NCI-H748 (cell line): Measurements from ENCODE around the gene GPR149.
A peak's percentile ranks its signal among the peaks of the same experiment; 100 is the strongest.

Experiments
- DNase-seq: peaks from one replicate; lab custom pipeline; 2025; ENCODE audit not compliant: unreplicated experiment; lab: John Stamatoyannopoulos, UW

The GPR149 gene

DNA sequence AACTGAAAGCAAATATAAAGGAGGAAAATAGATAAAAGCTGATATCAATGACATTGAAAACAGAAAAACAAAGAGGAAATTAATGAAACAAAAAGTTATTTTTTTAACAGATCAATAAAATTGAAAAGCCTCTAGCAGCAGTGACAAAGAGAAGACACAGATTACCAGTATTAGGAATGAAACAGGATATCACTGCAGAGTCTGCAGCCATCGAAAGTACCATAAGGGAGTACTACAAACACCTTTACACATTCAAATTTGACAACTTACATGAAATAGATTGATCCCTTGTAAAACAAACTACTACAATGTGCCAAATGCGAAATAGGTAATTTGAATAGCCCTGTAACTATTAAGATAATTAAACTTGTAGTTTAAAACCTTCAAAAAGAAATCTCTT is 80.8 kb downstream of the GPR149 start:
- no peak for DNase-seq

DNA sequence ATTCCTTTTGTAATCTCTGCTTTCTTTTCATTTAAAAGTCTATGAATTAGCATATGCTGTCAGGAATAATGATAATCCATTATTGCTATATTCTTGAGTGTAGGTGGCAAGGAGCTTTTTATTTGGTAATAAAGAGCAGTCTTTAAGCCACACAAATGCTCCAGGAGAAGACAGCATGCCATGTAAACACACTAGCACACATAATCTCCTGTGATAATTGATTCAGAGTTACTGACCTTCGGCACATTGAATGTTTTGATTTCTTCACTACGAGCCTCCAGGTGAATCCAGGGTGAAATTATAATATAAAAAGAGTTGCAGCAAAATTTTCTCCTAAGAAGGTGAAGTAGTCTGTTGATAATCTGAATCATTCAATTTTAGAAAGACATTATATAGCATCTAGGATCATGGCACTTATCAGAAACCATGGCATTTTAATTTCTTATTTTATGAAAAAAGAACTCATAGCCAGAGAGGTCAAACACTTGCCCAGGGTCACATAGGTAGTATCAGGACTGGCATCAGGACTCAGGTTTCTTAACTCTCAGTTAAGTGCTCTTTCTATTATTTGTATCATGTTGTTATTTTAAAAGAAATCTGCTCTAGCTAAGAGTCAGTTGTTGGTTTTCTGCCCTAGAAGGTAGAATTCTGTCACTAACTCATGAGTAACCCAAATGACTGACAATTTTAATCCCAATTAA is 84.4 kb downstream of the GPR149 start:
- no peak for DNase-seq

DNA sequence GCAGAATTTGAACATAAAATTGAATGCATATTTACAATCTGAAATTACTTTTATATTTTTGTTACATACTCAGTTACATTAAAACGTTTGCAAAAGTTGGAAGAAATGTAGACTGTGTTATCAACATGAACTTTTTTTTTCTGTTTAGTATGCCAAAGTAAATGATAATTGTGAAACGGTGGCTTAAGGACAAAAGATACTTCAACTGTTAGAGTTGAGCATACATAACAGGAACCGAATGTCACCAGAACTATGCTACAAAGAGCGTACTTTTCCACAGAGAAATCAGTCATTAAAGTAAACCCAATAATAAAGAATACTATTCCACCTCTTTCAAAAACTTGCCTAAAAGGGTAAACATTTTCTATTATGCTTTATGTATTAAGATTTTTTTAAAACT is 91.4 kb downstream of the GPR149 start:
- DNase-seq, result no peak

DNA sequence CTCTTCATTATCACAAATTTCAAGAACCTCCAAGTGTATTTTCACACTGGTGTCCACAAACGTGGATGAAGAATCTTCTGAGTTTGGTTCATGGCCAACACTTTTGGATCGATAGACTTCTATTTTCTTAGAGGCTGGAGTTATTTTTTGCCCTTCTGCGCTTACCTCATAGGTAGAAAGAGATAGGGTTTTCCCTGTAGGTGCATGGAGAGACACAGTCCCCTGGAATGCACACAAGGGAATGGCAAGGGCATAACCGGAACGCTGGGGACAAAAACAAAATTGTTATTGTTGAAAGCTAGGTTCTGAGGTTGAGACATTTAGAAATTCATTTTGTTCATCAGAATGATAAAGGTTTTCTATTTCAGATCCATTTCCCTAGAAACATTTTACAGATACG is 92.0 kb downstream of the GPR149 start:
- no peak for DNase-seq

DNA sequence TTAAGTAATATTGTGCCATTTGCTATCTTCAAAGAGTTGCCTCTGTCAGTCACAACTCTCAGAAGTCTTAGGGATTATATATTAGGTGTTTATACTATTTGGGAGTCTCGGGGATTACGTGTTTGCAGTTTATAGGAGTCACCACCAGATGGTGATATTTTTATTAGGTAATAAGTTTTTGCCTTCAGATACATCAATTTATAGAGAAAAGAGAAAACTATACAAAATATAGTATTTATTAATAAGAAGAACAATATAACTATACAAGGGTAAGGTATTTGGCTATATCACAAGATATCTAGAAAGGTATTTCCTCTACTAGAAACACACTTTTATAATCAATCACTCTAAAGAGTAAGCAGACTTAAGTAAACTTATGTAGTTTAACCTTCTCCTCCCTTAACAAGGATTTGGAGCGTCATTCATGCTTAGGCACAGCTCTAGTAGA is 95.0 kb downstream of the GPR149 start:
- peak; percentile 39 for DNase-seq

DNA sequence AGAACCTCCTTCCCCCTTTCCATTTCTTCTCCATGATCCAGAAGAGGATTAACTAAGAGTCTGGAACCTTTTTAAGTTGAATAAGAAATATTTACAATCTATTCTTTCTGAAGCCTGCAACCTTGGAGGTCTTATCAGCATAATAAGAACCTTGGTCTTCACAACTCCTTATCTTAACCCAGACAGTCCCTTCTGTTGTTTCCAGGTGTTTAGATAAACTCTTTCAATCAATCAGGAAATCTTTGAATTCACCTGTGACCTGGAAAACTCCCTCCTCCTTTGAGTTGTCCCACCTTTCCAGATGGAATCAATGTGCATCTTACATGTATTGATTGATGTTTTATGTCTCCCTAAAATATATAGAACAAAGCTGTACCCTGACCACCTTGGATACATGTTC is 102.1 kb downstream of the GPR149 start:
- no peak for DNase-seq

DNA sequence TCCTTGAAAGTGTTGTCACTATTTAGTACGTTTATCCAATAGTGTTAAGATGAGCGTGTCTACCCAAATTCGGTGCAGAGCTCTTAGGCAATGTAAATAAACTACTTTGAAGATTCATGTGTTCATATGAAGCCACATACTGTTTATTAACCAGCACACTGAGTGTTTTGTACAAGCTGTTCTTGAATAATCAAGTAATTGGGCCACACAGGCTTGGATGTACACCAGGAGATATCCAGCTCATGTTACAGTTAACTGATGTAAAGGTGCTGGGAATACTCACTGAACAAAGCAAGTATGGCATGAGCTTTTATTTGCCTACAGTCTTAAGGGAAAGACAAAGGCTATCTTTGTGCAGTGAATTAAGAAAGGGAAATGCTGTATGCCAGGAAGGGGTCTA is 105.1 kb downstream of the GPR149 start:
- peak; percentile 32 for DNase-seq

DNA sequence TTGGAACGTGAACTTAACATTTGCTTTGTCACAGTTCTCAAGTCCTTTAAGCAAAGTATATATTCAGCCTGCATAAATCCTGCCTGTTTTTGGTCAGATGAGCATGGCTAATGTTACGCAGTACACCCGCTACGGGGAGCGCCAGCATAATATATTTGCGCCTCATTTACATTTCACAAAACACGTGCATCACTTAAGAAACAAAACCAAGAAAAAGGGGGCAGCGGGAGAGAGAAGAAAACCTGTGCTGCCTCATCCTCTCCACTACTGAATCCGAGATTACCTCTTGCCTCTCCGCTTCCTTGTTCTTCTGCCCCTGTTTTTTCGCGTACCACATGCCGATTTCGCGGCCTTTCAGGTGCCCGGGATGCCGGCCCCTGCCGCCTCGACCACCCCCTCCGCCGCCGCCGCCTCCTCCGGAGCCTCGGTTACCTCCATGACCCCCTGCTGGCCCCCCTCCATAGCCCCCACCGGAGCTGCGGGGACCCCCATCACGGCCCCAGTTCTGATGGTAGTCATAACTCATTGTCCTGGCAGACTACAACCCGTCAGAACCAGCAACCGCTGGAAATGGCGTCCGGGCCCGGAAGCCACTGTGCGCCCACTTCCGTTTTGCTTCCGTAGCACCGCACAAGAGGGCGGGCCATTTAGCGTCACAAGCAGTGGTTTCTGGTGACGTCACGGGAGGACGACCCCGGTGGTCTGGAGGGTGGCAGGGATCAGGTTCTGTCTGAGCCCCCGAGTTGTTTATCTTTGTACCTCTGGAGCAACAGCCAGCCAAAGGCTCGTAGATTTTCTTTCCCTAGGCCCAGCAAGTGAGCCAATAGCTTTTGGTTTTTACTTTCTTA is 105.9 kb downstream of the GPR149 start, which contains the start of gene DHX36:
Gene DHX36, minus strand, starts transcription at position 597 of the 848 bp plus-strand sequence. Its CDS starts 71 bp downstream, at position 526.
- peak; percentile 91 for DNase-seq

DNA sequence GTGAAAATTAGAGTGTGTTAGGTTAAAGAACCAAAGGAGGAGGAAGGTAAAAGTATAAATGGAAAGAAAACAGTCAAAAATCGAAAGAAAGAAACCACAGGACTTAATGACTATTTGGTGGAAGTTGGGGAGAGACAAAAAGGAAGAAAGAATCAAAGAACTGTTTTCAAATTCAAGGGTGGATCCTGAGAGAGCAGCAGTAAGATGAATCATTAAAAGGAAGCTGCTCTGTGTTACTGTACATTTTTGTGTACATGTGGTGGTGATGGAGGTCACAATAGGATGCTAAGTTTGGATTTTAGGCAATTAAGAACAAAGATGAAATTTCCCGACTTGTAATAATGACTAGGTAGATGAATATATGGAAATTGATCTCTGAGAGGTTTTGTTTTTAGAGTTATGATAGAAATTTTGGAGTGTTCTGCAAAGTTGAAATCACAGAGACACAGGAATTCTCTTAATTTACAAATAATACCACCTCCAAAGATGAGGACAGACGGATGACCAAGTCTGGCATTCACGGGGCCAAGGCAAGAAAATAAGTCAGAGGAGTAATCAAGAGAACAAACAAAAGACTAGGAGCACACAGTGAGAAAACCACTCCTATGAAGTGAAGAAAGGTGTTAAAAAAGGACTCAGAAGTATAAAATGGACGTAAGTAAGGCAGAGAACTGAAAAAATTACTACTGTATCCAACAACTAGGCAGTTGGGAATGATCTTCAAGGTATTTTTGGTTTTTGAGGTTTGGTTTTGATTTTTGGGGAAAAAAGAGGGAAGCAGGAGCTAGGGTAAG is 112.8 kb downstream of the GPR149 start:
- DNase-seq, result no peak

DNA sequence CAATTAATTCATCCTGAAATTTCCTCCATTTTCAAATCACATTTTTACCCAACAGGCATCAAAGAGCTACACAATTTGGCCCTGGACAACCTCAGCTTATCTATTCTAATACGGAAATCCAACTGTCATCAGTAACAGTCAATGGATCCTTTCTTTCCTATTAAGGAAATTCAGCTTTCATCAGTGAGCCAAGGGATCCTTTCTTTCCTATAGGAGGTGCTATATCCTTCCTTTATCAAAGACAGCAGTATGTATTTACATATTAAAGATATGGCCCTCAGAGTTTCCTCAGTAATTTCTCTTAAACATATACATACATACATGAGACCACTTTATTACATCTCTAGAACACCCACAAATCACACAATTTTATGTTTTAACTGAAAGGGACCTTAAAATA is 115.8 kb downstream of the GPR149 start:
- no peak for DNase-seq

DNA sequence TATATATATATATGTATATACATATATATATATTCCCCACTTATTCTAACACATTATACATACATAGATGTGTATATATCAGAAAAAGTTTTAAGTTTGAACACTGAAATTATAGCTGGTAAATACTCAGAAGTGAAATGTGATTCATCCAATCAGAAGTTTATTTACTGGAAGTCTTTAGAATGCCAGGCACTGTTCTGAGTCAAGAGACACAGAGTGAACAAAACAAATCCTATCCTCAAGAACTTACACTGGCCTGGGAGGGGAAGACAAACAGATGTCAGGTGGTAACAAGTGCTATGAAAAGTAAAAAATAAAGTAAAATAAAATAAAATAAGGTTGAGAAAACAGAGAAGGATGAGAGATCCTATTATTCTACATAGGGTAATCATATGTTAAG is 119.2 kb downstream of the GPR149 start:
- DNase-seq, result no peak

DNA sequence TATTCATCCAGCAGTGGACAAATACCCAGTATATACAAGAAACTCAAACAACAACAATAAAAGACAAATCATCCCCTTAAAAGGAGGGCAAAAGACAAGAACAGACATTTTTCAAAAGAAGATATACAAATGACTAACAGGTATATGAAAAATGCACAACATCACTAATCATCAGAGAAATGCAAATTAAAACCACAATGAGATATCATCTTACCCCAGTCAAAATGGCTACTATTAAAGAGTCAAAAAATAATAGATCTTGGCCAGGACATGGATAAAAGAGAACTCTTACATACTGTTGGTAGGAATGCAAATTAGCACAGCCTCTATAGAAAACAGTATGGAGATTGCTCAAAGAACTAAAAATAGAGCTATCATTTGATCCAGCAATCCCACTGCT is 122.6 kb downstream of the GPR149 start:
- no peak for DNase-seq

DNA sequence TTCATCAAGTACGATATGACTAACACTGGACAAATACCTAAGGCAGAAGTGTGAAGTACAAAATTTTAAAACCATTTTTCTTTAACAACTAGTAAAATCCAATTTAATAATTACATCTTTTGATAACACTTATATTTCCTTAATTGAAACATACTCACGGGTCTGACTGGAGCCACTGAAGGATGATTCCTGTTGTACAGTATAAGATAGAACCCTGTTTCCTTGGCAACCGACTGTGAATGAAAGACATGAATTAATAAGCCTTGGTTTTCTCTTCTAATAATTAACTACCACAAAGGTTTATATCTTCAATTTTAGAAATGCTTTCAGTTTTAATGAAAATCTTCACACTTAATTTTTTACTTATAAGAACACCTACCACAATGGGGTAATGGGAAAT is 125.1 kb downstream of the GPR149 start:
- DNase-seq, result no peak

DNA sequence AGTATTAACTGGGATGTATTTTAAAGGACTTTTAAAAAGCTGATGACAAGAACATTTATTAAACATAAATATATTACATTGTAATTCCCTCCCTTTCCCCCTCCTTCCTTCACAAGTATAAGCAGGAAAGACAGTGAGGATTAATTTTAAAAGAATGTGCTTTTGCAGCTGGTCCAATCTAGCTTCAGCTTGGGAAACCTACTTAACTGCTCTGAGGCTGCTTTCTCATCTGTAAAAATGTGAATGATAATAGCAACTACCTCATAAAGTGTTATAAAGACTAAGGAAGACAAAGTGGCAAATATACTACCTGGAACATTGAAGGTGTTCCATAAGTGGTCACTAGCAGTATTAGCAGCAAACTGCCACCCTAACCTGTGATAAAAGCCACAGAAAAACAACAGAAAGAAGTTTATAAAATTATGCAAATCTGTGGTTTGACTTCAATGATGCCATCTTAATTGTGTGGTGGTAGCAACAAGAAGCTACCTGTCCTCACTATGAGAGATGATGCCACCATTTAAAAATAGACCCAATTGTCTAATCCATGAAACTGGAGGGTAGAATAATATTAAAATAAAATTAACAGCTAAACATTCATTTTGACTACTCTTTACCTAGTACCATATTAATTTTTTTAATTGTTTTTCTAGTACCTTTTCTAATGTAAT is 125.7 kb downstream of the GPR149 start:
- DNase-seq, result no peak

DNA sequence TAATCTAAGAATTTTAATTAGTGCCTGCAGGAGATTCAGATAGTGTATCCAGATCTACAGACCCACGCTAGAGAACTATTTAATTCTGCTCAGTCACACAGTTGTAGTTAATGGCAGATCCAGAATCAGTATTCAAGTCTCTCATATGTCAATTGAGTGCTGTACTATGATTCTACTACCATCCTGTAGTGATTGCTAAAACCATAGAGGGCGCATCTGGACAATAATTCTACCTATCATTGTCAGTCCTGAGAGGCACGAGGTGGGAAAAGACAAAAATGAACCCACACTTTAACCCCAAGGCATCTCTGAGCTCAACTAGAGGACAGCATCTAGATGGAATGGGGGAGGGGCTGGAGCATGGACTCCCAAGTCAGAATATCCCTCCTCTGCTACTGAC is 128.4 kb downstream of the GPR149 start:
- no peak for DNase-seq

DNA sequence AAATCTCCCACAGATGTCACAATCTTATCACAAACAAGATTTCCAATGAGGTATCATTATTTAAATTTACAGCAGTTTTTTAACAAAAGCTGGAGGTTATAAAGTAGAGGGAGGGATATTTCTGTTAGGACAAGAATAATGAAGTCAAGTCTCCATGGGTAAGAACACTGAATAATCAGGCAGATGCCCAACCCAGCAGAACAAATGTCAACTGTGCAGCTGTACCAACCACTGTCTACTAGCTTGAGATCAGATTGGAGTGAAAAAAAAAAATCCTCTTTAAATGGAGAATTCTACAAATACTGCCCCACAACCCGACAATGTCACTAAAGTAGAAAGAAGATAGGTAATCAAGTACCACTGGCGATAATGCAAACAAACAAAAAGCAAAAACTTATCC is 136.0 kb downstream of the GPR149 start:
- no peak for DNase-seq

DNA sequence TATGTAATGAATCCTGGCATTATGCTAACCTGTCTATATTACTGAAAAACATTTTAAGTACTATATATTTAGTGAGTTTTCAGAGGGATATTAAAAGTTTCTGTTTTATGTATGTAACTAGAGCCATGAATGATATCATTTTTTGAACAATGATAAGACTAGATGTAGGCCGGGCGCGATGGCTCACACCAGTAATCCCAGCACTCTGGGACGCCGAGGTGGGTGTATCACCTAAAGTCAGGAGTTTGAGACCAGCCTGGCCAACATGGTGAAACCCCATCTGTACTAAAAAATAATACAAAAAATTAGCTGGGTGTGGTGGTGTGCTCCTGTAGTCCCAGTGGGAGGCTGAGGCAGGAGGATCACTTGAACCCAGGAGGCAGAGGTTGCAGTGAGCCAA is 139.8 kb downstream of the GPR149 start:
- no peak for DNase-seq
